Large intestine (tissue), 3 donors: ENCODE data around the gene ZNF587. TPM values are rescaled to one million over a fixed set of nuclear protein-coding genes. Genes with fewer than 3 reads are reported as not detected.
"Not testable (repeated sequence)": the region's sequence is repeated elsewhere in the genome, so short reads cannot be mapped to it uniquely, and the experiment has no call there.

Experiments used
- DNase-seq, 2 donors: peaks; one replicate each; pipeline versions ENCODE4 v3.0.0 to v3.0.0-alpha.2; 2013
- H3K27ac ChIP-seq: one replicate; pipeline ENCODE4 v1.5.1; 2013; ENCODE audit warnings: low read length
- H3K27me3 ChIP-seq: 2 replicates; pipeline ENCODE4 v1.6.1; 2013; ENCODE audit warnings: low read length; ENCODE audit not compliant: control insufficient read depth, insufficient read depth
- H3K36me3 ChIP-seq: 2 replicates; pipeline ENCODE4 v1.6.1; 2013; ENCODE audit warnings: low read length; ENCODE audit not compliant: control insufficient read depth, insufficient read depth
- H3K4me1 ChIP-seq: one replicate; pipeline ENCODE4 v1.6.1; 2013; ENCODE audit warnings: low read length; ENCODE audit not compliant: control insufficient read depth, insufficient read depth
- H3K4me3 ChIP-seq: one replicate; pipeline ENCODE4 v1.5.1; 2013; ENCODE audit warnings: low read length
- H3K9me3 ChIP-seq: one replicate; pipeline ENCODE4 v1.6.1; 2013; ENCODE audit warnings: mild to moderate bottlenecking, low read depth, low read length, moderate library complexity; ENCODE audit not compliant: control insufficient read depth
- WGBS: methylation state at CpG from one replicate; pipeline ENCODE4 v1.1.5; 2013; ENCODE audit warnings: low lambda C conversion rate; ENCODE audit not compliant: insufficient coverage; 5-methylcytosine and 5-hydroxymethylcytosine counted together
- polyA plus RNA-seq: library from polyadenylated mRNA; unstranded; fragments of 120-200 nt; gene quantifications from one replicate; pipeline ENCODE4 v1.2.1, GENCODE V29; 2013

ZNF587 gene
- polyA plus RNA-seq, 1 donor = 61.1 TPM

- H3K27ac ChIP-seq, H3K27me3 ChIP-seq, DNase-seq, H3K9me3 ChIP-seq, H3K4me3 ChIP-seq: not testable (repeated sequence)
- peaks cover 11% of the 10 kb centered on the region for H3K4me1 ChIP-seq
- H3K36me3 ChIP-seq = peaks cover 22% of the 10 kb centered on the region
- no CpG with 5 or more reads among the region's 3 CpGs for WGBS
Measured at GRCh38 chr19:57847164-57847563, 2.5 kb upstream of the ZNF587 start.

GRCh38 chr19:57849162-57849665, 445 bp upstream of the ZNF587 start:
- H3K36me3 ChIP-seq = peaks cover 24% of the 10 kb centered on the region
- H3K4me1 ChIP-seq = peaks cover 11% of the 10 kb centered on the region
- H3K9me3 ChIP-seq, H3K27me3 ChIP-seq, DNase-seq: not testable (repeated sequence)
- H3K27ac ChIP-seq = peak overlapping the region; percentile 87
- WGBS = no CpG with 5 or more reads among the region's 2 CpGs
- peak overlapping the region; percentile 86 for H3K4me3 ChIP-seq

GRCh38 chr19:57850553-57851017, 926 bp downstream of the ZNF587 start:
- peaks cover 11% of the 10 kb centered on the region for H3K4me1 ChIP-seq
- no CpG with 5 or more reads among the region's 11 CpGs for WGBS
- no peaks in the 10 kb centered on the region for H3K27me3 ChIP-seq
- peaks cover 16% of the 10 kb centered on the region for H3K9me3 ChIP-seq
- H3K4me3 ChIP-seq = peak overlapping the region; percentile 86
- peaks cover 31% of the 10 kb centered on the region for H3K36me3 ChIP-seq
- peak; percentile 89 to 96 for DNase-seq
- peak overlapping the region; percentile 87 for H3K27ac ChIP-seq

- H3K4me3 ChIP-seq, H3K27me3 ChIP-seq: not testable (repeated sequence)
- Histone ChIP-seq H3K4me1 (peaks cover 11% of the 10 kb centered on the region), H3K36me3 (peaks cover 36% of the 10 kb centered on the region), H3K27ac (peak overlapping the region; percentile 87), H3K9me3 (peaks cover 16% of the 10 kb centered on the region)
- whole genome bisulfite sequencing = no CpG with 5 or more reads among the region's 6 CpGs
- DNase-seq = peak; percentile 55 to 78
Measured at GRCh38 chr19:57851812-57852603, 2.3 kb downstream of the ZNF587 start.

GRCh38 chr19:57854117-57854516, 4.5 kb downstream of the ZNF587 start:
- no CpG with 5 or more reads among the region's 2 CpGs for WGBS
- peaks cover 49% of the 10 kb centered on the region for H3K36me3 ChIP-seq

GRCh38 chr19:57862351-57862750, 12.7 kb downstream of the ZNF587 start:
- H3K27ac ChIP-seq, H3K4me3 ChIP-seq, H3K27me3 ChIP-seq, DNase-seq, H3K4me1 ChIP-seq: not testable (repeated sequence)
- H3K36me3 ChIP-seq = peaks cover 77% of the 10 kb centered on the region
- peaks cover 34% of the 10 kb centered on the region for H3K9me3 ChIP-seq
- no CpG with 5 or more reads among the region's 3 CpGs for WGBS

More at GRCh38 chr19:57854117-57854516, 4.5 kb downstream of the ZNF587 start:
- peaks cover 22% of the 10 kb centered on the region for H3K9me3 ChIP-seq
- peaks cover 11% of the 10 kb centered on the region for H3K4me1 ChIP-seq
- not testable (repeated sequence) for H3K4me3 ChIP-seq, H3K27ac ChIP-seq, DNase-seq, H3K27me3 ChIP-seq

- H3K4me3 ChIP-seq = no peak overlapping the region
- no peak for DNase-seq
- H3K9me3 ChIP-seq = peaks cover 61% of the 10 kb centered on the region
- no peaks in the 10 kb centered on the region for H3K4me1 ChIP-seq
- H3K27ac ChIP-seq = no peak overlapping the region
- WGBS = 80% methylated on average over 1 of the region's 7 CpGs
- no peaks in the 10 kb centered on the region for H3K27me3 ChIP-seq
- peaks cover 47% of the 10 kb centered on the region for H3K36me3 ChIP-seq
Measured at GRCh38 chr19:57867868-57868492, 18.3 kb downstream of the ZNF587 start.

GRCh38 chr19:57869655-57870054, 20.0 kb downstream of the ZNF587 start:
- H3K9me3 ChIP-seq = peaks cover 70% of the 10 kb centered on the region
- DNase-seq = not testable (repeated sequence)

GRCh38 chr19:57870225-57870624, 20.6 kb downstream of the ZNF587 start:
- Histone ChIP-seq H3K4me1 (no peaks in the 10 kb centered on the region), H3K36me3 (peaks cover 50% of the 10 kb centered on the region), H3K27me3 (no peaks in the 10 kb centered on the region), H3K27ac (no peak overlapping the region), H3K9me3 (peaks cover 71% of the 10 kb centered on the region), H3K4me3 (no peak overlapping the region)
- WGBS = no CpG with 5 or more reads among the region's 2 CpGs
- no peak for DNase-seq

More at GRCh38 chr19:57869655-57870054, 20.0 kb downstream of the ZNF587 start:
- H3K27me3 ChIP-seq, H3K4me1 ChIP-seq, H3K27ac ChIP-seq, H3K4me3 ChIP-seq: not testable (repeated sequence)
- WGBS = no CpG with 5 or more reads among the region's 6 CpGs
- peaks cover 50% of the 10 kb centered on the region for H3K36me3 ChIP-seq

GRCh38 chr19:57872450-57872849, 22.8 kb downstream of the ZNF587 start:
- Histone ChIP-seq H3K4me3 (no peak overlapping the region), H3K4me1 (no peaks in the 10 kb centered on the region), H3K27ac (no peak overlapping the region), H3K36me3 (peaks cover 47% of the 10 kb centered on the region), H3K27me3 (no peaks in the 10 kb centered on the region), H3K9me3 (peaks cover 77% of the 10 kb centered on the region)
- no peak for DNase-seq
